Testis (tissue), 2 donors: Measurements from ENCODE around the gene PARS2.

Experiments used
- POLR2A ChIP-seq: fragments of 450-650 bp; IDR thresholded peaks from one replicate; pipeline ENCODE4 v1.6.1; 2017; ENCODE audit warnings: antibody characterized with exemption, mild to moderate bottlenecking, moderate library complexity
- TF ChIP-seq, protein P1 (sequence below), 3 experiments: fragments of 450-650 bp in 2 of 3; fragments of 200-600 bp in 1 of 3; sonication (generic) in 1 of 3; IDR thresholded peaks; one replicate each; pipeline ENCODE4 v1.5.1; 2016 to 2019; ENCODE audit warnings: antibody characterized with exemption in 3 of 3, mild to moderate bottlenecking in 2 of 3, moderate library complexity in 1 of 3

DNA sequence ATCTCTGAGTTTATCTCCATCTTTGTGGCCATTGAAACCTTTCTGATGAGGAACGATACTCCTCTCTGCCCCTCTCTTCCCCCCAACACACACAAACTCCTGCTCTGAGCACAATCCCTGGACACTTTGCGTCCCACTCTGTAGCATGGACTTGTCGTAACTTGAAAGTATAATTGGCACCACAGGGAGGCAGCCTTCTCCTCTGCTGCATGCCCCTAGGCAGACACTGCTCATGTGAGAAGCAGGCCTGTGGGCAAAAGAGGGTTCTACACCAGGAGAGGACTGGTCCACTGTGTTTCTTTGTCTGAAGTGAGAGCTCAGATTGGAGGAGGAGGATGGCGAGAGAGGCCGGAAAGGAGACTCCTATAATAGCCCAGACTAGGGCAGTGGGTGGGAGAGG lies 3.8 kb upstream of the PARS2 start:
- TF ChIP-seq, protein P1, sequence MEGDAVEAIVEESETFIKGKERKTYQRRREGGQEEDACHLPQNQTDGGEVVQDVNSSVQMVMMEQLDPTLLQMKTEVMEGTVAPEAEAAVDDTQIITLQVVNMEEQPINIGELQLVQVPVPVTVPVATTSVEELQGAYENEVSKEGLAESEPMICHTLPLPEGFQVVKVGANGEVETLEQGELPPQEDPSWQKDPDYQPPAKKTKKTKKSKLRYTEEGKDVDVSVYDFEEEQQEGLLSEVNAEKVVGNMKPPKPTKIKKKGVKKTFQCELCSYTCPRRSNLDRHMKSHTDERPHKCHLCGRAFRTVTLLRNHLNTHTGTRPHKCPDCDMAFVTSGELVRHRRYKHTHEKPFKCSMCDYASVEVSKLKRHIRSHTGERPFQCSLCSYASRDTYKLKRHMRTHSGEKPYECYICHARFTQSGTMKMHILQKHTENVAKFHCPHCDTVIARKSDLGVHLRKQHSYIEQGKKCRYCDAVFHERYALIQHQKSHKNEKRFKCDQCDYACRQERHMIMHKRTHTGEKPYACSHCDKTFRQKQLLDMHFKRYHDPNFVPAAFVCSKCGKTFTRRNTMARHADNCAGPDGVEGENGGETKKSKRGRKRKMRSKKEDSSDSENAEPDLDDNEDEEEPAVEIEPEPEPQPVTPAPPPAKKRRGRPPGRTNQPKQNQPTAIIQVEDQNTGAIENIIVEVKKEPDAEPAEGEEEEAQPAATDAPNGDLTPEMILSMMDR (IDR thresholded peaks at IDR 0.05): no peak
- no peak for TF ChIP-seq POLR2A
